Posterior vena cava (tissue), 2 donors: ENCODE data around the gene SPAG16. TPM values are rescaled to one million over a fixed set of nuclear protein-coding genes. Genes with fewer than 3 reads are reported as not detected.
"Not testable (repeated sequence)": the region's sequence is repeated elsewhere in the genome, so short reads cannot be mapped to it uniquely, and the experiment has no call there.

Experiments
- DNase-seq: peaks from one replicate; pipeline ENCODE4 v3.0.0-alpha.2; 2020; ENCODE audit warnings: low spot score
- intact Hi-C, 2 donors: fragments of 100-400 bp; cut with DNase I; formaldehyde crosslinking; loops; one replicate each; pipeline versions ENCODE4 v1.14.1 to v1.14.2; 2022 to 2023
- total RNA-seq, 2 donors: library from RNA; stranded (reverse); fragmentation: NEBNext Ultra II Directional; extraction: Animal tissue kit (Norgen Biotek cat#: 25700); gene quantifications; one replicate each; pipeline ENCODE4 v1.2.1, GENCODE V29; 2021
- donor health status: DM: yes; HTN: yes; CAD: no.
- donor health status: DM: yes; HTN: yes; CAD: no.

Gene SPAG16
- total RNA-seq, 2 donors from 2014 or later, result 23.0 to 28.8 TPM

- intact Hi-C loops, result no loop called here
- no peak for DNase-seq
Observed at GRCh38 chr2:213649176-213649575, 364.9 kb downstream of the SPAG16 start.

DNA sequence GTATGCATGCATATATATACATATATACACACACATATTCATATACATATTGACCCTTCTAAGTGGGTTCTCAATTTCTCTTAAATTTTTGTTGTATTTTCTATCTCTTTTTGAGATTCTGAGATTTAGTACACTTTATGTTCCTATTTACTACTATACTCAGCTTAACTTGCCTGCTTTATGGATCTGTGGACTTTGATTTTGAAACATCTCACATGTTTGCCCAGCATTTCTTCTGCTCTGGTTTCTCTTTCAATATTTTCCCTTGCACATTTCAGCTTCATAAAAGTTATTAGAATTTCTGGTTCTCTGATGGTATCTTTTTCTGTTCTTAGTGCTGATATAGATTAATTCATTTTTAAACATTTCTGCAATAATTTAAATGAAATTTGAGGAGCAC is 380.6 kb downstream of the SPAG16 start:
- intact Hi-C loops, result no loop called here
- DNase-seq, result no peak

DNA sequence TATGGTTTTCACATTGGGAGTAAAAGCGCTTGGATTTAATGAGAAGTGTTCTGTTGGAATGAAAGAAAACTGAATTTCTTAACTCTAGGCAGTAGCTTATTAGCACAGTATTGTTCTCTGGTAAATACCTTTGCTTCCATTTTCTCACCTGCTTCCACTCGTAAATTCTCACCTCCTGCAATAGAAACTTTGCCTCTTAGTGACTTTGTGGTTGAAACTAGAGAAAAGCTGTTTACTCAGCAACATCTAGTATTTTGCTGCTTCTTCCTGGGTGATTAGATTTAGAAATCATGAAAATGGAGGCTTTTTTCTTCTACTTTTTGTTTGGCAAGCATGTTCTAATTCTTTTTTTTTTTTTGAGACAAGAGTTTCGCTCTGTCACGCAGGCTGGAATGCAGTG is 385.4 kb downstream of the SPAG16 start:
- intact Hi-C loops, result no loop called here
- DNase-seq, result no peak

GRCh38 chr2:213678437-213679218 is 394.4 kb downstream of the SPAG16 start:
- intact Hi-C loops, result no loop called here
- DNase-seq, result no peak

- intact Hi-C loops, result no loop called here
- DNase-seq, result no peak
Observed at GRCh38 chr2:213679894-213680293, 395.6 kb downstream of the SPAG16 start.

DNA sequence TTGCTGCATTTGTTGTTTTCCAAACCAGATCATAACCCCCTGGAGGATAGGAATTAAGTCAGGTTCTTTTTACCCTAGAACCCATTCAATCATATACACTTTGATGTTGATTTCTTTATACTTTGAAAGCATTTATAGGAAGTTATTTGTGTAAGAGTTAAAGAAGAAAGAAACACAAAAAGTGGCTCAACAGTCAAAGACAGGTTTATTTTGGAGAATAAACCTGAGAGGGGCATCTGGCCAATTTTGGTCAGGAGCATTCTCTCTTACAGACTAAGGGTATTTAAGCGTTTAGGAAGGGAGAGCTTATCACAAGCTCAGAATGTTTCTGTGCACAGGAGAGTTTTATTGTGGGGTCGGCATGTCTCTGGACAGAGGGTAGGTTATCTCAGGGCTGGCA is 398.0 kb downstream of the SPAG16 start:
- intact Hi-C loops, result no loop called here
- no peak for DNase-seq

GRCh38 chr2:213688133-213688532 is 403.9 kb downstream of the SPAG16 start:
- DNase-seq, result no peak
- intact Hi-C loops, result no loop called here

GRCh38 chr2:213688825-213689224 is 404.6 kb downstream of the SPAG16 start:
- DNase-seq, intact Hi-C loops: not testable (repeated sequence)

- intact Hi-C loops, result no loop called here
- no peak for DNase-seq
Observed at GRCh38 chr2:213689585-213689984, 405.3 kb downstream of the SPAG16 start.

DNA sequence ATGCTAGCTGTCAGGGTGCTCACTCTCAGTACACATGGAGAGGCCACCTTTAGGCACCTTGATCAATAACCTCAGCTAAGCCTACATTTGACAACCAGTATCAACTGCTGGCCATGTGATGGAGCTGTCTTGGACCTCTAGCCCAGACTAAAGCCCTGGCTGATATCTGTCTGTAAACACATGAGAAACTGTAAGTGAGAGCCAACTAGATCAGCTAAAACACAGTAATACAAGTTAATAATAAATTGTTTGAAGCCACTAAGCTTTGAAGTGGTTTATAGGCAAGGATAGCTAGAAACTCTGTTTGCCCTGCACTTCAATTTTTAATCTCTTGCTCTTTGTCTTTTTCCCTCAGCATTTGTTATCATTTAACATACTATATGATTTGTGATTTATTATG is 407.1 kb downstream of the SPAG16 start:
- DNase-seq, result no peak
- intact Hi-C loops, result no loop called here

DNA sequence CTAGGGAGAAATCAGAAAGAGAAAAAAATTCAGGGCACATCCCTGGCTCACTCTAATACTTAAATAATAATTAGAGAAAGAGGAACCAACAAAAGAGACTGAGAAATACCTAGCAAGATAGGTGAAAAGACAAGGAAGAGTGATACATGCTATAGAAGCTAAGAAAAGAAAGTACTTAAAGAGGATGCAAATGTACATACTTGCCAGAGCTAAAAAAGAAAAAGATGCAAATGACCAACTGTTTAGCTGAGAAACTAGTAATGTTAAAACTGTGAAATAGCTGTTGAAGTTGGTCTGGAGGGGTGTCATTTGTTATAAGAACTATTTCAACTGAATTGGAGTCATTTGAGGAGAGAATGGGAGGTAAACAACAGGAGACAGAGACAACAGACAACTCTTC is 412.2 kb downstream of the SPAG16 start:
- no peak for DNase-seq
- intact Hi-C loops, result no loop called here

GRCh38 chr2:213701365-213701764 is 417.1 kb downstream of the SPAG16 start:
- intact Hi-C loops, DNase-seq: not testable (repeated sequence)

DNA sequence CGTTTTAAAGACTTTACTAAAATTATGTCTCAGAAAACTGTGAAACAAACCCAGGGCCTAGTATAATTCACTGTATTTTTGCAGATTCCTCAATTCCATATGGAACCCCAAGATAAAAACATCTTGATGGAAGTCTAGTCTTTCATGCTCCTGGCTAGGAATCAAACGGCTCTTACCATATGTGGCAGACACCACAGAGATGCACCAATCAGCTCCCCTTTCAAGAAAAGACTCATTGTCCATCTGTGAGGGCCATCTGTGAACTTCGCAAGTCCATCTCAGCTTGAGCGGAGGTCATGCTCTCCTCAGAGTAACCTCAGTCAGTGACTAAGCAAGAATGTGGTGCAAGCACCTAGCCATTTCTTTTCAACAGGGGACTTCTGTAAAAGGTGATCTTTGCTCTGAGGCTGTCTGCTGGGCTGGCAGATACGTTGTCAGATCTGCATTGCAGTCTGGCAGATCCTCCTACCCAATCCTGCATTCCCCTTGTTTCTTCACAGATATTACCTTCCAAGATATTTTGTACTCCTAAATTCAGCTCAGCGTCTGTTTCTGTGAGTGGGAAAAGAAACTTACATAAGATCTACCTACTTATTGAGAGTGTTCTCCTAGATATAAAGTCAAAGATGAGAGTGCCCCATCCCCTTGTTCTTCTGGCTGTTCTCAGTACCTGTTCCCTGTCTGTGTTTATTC is 419.3 kb downstream of the SPAG16 start:
- intact Hi-C loops, result no loop called here

GRCh38 chr2:213710164-213710563 is 425.9 kb downstream of the SPAG16 start:
- intact Hi-C loops, result no loop called here
- DNase-seq, result no peak

More for the DNA sequence above, 419.3 kb downstream of the SPAG16 start:
- no peak for DNase-seq

DNA sequence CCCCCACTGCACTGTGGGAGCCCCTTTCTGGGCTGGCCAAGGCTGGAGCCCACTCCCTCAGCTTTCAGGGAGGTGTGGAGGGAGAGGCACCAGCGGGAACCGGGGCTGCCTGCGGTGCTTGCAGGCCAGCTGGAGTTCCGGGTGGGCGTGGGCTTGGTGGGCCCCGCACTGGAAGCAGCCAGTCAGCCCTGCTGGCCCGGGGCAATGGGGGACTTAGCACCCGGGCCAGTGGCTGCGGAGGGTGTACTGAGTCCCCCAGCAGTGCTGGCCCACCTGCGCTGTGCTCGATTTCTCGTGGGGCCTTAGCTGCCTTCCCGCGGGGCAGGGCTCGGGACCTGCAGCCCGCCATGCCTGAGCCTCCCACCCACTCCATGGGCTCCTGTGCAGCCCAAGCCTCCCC is 434.1 kb downstream of the SPAG16 start:
- DNase-seq, result peak; percentile 66
- intact Hi-C loops, result not testable (repeated sequence)

GRCh38 chr2:213722565-213722964 is 438.3 kb downstream of the SPAG16 start:
- intact Hi-C loops, result no loop called here
- no peak for DNase-seq

GRCh38 chr2:213723041-213723560 is 438.8 kb downstream of the SPAG16 start:
- no peak for DNase-seq
- intact Hi-C loops, result no loop called here

DNA sequence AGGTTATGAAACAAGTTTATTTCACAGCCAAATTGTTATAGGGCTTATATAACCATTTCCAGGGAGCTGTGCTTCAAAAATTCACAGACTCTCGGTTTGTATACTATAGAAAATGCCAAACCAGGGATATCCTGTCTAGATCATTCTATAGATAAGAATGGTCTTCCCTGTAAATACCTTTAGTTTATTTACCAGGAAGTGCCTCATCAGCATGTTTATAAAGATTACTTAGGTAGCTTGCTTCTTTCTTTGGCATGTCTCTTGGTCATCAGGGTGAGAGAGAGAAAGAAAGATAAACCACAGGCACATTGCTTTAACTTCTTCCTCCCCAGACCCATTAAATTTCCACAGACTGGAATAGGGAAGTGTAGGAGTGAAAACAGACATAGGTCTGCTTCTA is 439.4 kb downstream of the SPAG16 start:
- intact Hi-C loops, result no loop called here
- no peak for DNase-seq

GRCh38 chr2:213726101-213726500 is 441.8 kb downstream of the SPAG16 start:
- intact Hi-C loops, result no loop called here
- no peak for DNase-seq

DNA sequence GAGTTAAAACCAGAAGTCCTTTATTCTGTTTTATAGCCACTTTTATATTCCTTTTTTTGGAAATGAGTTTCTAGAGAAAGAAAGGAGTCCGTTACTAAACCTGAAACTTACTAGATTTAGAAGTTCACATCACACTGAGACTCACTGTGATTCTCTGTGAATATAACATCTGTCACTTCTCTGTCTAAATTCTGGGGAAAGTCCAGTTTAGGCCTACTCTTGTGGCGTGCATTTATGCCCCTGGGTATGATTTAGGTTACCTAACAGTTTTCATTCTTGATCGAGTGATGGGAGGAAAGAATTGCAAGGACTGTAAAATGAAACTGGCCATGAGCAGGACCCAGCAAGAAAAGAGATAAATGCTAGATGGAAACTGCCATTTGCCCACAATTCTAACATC is 449.6 kb downstream of the SPAG16 start:
- intact Hi-C loops, result no loop called here

DNA sequence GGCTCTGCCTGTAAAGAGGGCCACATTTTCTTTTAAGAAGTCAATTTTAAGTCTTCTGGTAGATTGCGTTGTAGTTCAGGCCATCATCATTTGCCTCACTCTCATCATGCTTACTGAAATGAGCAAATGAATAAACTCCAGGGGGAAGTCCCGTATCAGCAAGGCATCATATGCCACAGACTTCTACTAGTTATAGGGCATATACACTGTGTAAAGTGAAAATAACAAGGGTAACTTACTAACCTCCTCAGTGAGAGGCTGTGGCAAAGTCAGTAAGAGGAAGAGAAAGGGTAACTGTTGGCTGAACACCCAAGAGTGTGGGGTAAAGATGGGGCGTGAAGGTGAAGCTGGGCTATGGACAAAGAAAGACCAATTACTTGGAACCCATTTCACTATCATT is 456.2 kb downstream of the SPAG16 start:
- DNase-seq, result no peak
- intact Hi-C loops, result no loop called here

More for the DNA sequence above, 449.6 kb downstream of the SPAG16 start:
- DNase-seq, result no peak
